Stimulated activated CD8-positive, alpha-beta memory T cell treated with anti-CD3 and anti-CD28 coated beads, Interleukin-7, amount 100 ng/mL, for 48 hours (primary cell): Measurements from ENCODE around the gene ZNF235.
"Not testable (repeated sequence)": the region's sequence is repeated elsewhere in the genome, so short reads cannot be mapped to it uniquely, and the experiment has no call there.

Experiments used
- DNase-seq, 2 donors: peaks; one replicate each; pipeline ENCODE4 v3.0.0-alpha.2; 2020; ENCODE audit warnings: low read depth in 1 of 2; ENCODE audit errors: extremely low read depth in 1 of 2

Gene ZNF235

GRCh38 chr19:44258136-44258535, 46.7 kb downstream of the ZNF235 start:
- no peak for DNase-seq

- DNase-seq: no peak
These were observed 49.0 kb downstream of the ZNF235 start for GRCh38 chr19:44255705-44256411.

GRCh38 chr19:44254496-44254895, 50.3 kb downstream of the ZNF235 start:
- DNase-seq: no peak

- DNase-seq: not testable (repeated sequence)
These were observed 51.4 kb downstream of the ZNF235 start for GRCh38 chr19:44253392-44253791.

GRCh38 chr19:44252332-44252731, 52.5 kb downstream of the ZNF235 start:
- DNase-seq: not testable (repeated sequence)

GRCh38 chr19:44236384-44236783, 68.4 kb downstream of the ZNF235 start:
- DNase-seq: no peak
